Common myeloid progenitor, CD34-positive (primary cell): ENCODE measurements around the gene YPEL5.
A peak's percentile ranks its signal among the peaks of the same experiment; 100 is the strongest.

Source experiments
- CTCF ChIA-PET: fragments of 350-600 bp; sonication (Branson Sonifier 250); formaldehyde crosslinking; loops from one replicate; lab custom pipeline; 2021; ENCODE audit warnings: antibody characterized with exemption; lab: Charles Lee
- POLR2A ChIA-PET: fragments of 350-600 bp; sonication (Branson Sonifier 250); formaldehyde crosslinking; loops from one replicate; lab custom pipeline; 2021; ENCODE audit warnings: antibody characterized with exemption; lab: Charles Lee
- DNase-seq, 3 donors: peaks; one replicate each; pipeline versions ENCODE4 v3.0.0 to v3.0.0-alpha.2; 2013
- H3K27ac ChIP-seq, 2 experiments: 1 replicate in 1 of 2; 2 replicates in 1 of 2; pipeline ENCODE4 v1.7.0; 2013; ENCODE audit warnings: inconsistent platforms in 2 of 2, low read length in 2 of 2, mild to moderate bottlenecking in 2 of 2, low read depth in 1 of 2, moderate library complexity in 1 of 2; ENCODE audit not compliant: severe bottlenecking in 2 of 2, insufficient read depth in 1 of 2, poor library complexity in 1 of 2
- H3K27me3 ChIP-seq, 5 experiments: replicated peaks in 2 of 5; 1 replicate in 3 of 5; 2 replicates in 2 of 5; pipeline versions ENCODE4 v1.6.1 to v1.7.0; 2013; ENCODE audit warnings: low read length in 4 of 5, mild to moderate bottlenecking in 2 of 5, moderate library complexity in 2 of 5, inconsistent platforms in 1 of 5; ENCODE audit not compliant: insufficient read depth in 5 of 5, control insufficient read depth in 4 of 5
- H3K36me3 ChIP-seq, 4 experiments: 1 replicate in 2 of 4; 2 replicates in 2 of 4; pipeline versions ENCODE4 v1.6.1 to v1.7.0; 2013; ENCODE audit warnings: low read length in 3 of 4, control low read depth in 1 of 4, mild to moderate bottlenecking in 1 of 4; ENCODE audit not compliant: control insufficient read depth in 4 of 4, insufficient read depth in 4 of 4
- H3K4me1 ChIP-seq, 4 experiments: 1 replicate in 3 of 4; 2 replicates in 1 of 4; pipeline versions ENCODE4 v1.6.1 to v1.7.1; 2013; ENCODE audit warnings: low read length in 3 of 4, mild to moderate bottlenecking in 3 of 4, control low read depth in 1 of 4, inconsistent platforms in 1 of 4, moderate library complexity in 1 of 4; ENCODE audit not compliant: control insufficient read depth in 4 of 4, insufficient read depth in 4 of 4; ENCODE audit errors: control extremely low read depth in 1 of 4
- H3K4me3 ChIP-seq, 7 experiments: 1 replicate in 4 of 7; 2 replicates in 3 of 7; pipeline versions ENCODE4 v1.5.1 to v1.7.0; 2013; ENCODE audit warnings: mild to moderate bottlenecking in 7 of 7, low read length in 6 of 7, moderate library complexity in 6 of 7, inconsistent platforms in 2 of 7, low read depth in 2 of 7, control low read depth in 1 of 7; ENCODE audit not compliant: insufficient read depth in 4 of 7, control insufficient read depth in 1 of 7; ENCODE audit errors: extremely low read depth in 1 of 7
- H3K9me3 ChIP-seq, 5 experiments: 1 replicate in 4 of 5; 2 replicates in 1 of 5; pipeline versions ENCODE4 v1.6.1 to v1.7.1; 2013; ENCODE audit warnings: low read length in 4 of 5, mild to moderate bottlenecking in 2 of 5, inconsistent platforms in 1 of 5, low read depth in 1 of 5, moderate library complexity in 1 of 5; ENCODE audit not compliant: control insufficient read depth in 4 of 5, insufficient read depth in 2 of 5; ENCODE audit errors: control extremely low read depth in 1 of 5
- WGBS: methylation state at CpG from one replicate; pipeline ENCODE4 v1.1.5; 2013; ENCODE audit not compliant: insufficient coverage; 5-methylcytosine and 5-hydroxymethylcytosine counted together

Gene YPEL5

GRCh38 chr2:30161929-30162706, 15.3 kb downstream of the YPEL5 start:
- POLR2A ChIA-PET: interaction anchor here (0.9 to 1.2 kb wide), 2 partner anchors 9 to 14 kb away, joined by 3 read pairs; no protein-coding TSS in a partner anchor
- H3K36me3 ChIP-seq: peaks cover 8 to 34% (median 28%) of the 10 kb centered on the region in 4 experiments
- 92% methylated on average over 3 of the region's 7 CpGs for WGBS

GRCh38 chr2:30162806-30163205, 16.0 kb downstream of the YPEL5 start:
- H3K4me1 ChIP-seq: peaks cover 0 to 17% (median 0%) of the 10 kb centered on the region in 4 experiments
- H3K27ac ChIP-seq: no peak overlapping the region
- POLR2A ChIA-PET: interaction anchor here (0.9 kb wide), 1 partner anchor 10 kb away, joined by 3 read pairs; no protein-coding TSS in a partner anchor
- peak in 2 of 3 donors; percentile 59 to 72 for DNase-seq
- no peaks in the 10 kb centered on the region for H3K9me3 ChIP-seq
- 100% methylated on average over 2 of the region's 2 CpGs for WGBS
- CTCF ChIA-PET: interaction anchor here (0.8 to 13.7 kb wide), 4 partner anchors 11 to 546 kb away, joined by 3 to 312 read pairs (median 36); partner anchors contain the start of gene YPEL5
- H3K36me3 ChIP-seq: peaks cover 5 to 27% (median 21%) of the 10 kb centered on the region in 4 experiments
- H3K4me3 ChIP-seq: no peak overlapping the region
- no peaks in the 10 kb centered on the region for H3K27me3 ChIP-seq

More at GRCh38 chr2:30161929-30162706, 15.3 kb downstream of the YPEL5 start:
- no peak overlapping the region for H3K4me3 ChIP-seq
- H3K27me3 ChIP-seq: no peaks in the 10 kb centered on the region
- no peaks in the 10 kb centered on the region for H3K9me3 ChIP-seq
- CTCF ChIA-PET: interaction anchor here (0.8 to 13.7 kb wide), 5 partner anchors 12 to 546 kb away, joined by 3 to 312 read pairs (median 4); partner anchors contain the start of gene YPEL5
- no peak overlapping the region for H3K27ac ChIP-seq
- H3K4me1 ChIP-seq: peaks cover 0 to 17% (median 0%) of the 10 kb centered on the region in 4 experiments
- peak in 2 of 3 donors; percentile 42 to 55 for DNase-seq

- peak in 1 of 3 donors; percentile 33 for DNase-seq
- Histone ChIP-seq H3K4me3 (no peak overlapping the region), H3K4me1 (peaks cover 0 to 17% (median 0%) of the 10 kb centered on the region in 4 experiments), H3K27me3 (peaks cover 0 to 2% (median 0%) of the 10 kb centered on the region in 5 experiments), H3K27ac (no peak overlapping the region), H3K9me3 (no peaks in the 10 kb centered on the region), H3K36me3 (peaks cover 5 to 12% (median 7%) of the 10 kb centered on the region in 4 experiments)
- CTCF ChIA-PET: interaction anchor here (0.7 to 13.7 kb wide), 30 partner anchors 8 to 1097 kb away, joined by 3 to 312 read pairs (median 4); partner anchors contain the start of genes LBH and YPEL5
- POLR2A ChIA-PET: interaction anchor here (0.9 to 1.7 kb wide), 4 partner anchors 68 to 547 kb away, joined by 3 to 5 read pairs (median 4); partner anchors contain the start of gene LCLAT1
- WGBS: 61% methylated on average over 4 of the region's 7 CpGs
These were observed 17.5 kb downstream of the YPEL5 start for GRCh38 chr2:30164131-30164925.

- Histone ChIP-seq H3K9me3 (no peaks in the 10 kb centered on the region), H3K4me1 (peaks cover 0 to 14% (median 0%) of the 10 kb centered on the region in 4 experiments), H3K27ac (no peak overlapping the region), H3K36me3 (peaks cover 1 to 5% (median 2%) of the 10 kb centered on the region in 4 experiments), H3K27me3 (peaks cover 0 to 2% (median 0%) of the 10 kb centered on the region in 5 experiments), H3K4me3 (no peak overlapping the region)
- ChIA-PET CTCF (interaction anchor here (0.7 to 13.7 kb wide), 32 partner anchors 9 to 1168 kb away, joined by 3 to 312 read pairs (median 4); partner anchors contain the start of genes LBH and YPEL5), POLR2A (interaction anchor here (0.6 to 1.7 kb wide), 6 partner anchors 67 to 685 kb away, joined by 3 to 5 read pairs (median 3); partner anchors contain the start of gene LCLAT1)
- DNase-seq: peak; percentile 94 to 97 (median 97)
- 17% methylated on average over 6 of the region's 7 CpGs for WGBS
These were observed 18.3 kb downstream of the YPEL5 start for GRCh38 chr2:30165050-30165520.

- 100% methylated on average over 1 of the region's 4 CpGs for WGBS
These were observed 18.8 kb downstream of the YPEL5 start for GRCh38 chr2:30165617-30166016.

GRCh38 chr2:30172627-30173026, 25.8 kb downstream of the YPEL5 start:
- CTCF ChIA-PET: interaction anchor here (13.7 kb wide), 1 partner anchor 536 kb away, joined by 312 read pairs; no protein-coding TSS in a partner anchor
- Histone ChIP-seq H3K27ac (no peak overlapping the region), H3K27me3 (peaks cover 0 to 2% (median 0%) of the 10 kb centered on the region in 5 experiments), H3K9me3 (no peaks in the 10 kb centered on the region), H3K4me1 (no peaks in the 10 kb centered on the region), H3K36me3 (no peaks in the 10 kb centered on the region), H3K4me3 (no peak overlapping the region)
- peak in 1 of 3 donors; percentile 19 for DNase-seq
- 100% methylated on average over 1 of the region's 1 CpG for WGBS
- POLR2A ChIA-PET: no interaction called here

More at GRCh38 chr2:30165617-30166016, 18.8 kb downstream of the YPEL5 start:
- H3K36me3 ChIP-seq: no peaks in the 10 kb centered on the region
- CTCF ChIA-PET: interaction anchor here (0.7 to 13.7 kb wide), 16 partner anchors 9 to 1167 kb away, joined by 3 to 312 read pairs (median 9); partner anchors contain the start of genes LBH and YPEL5
- peaks cover 0 to 2% (median 0%) of the 10 kb centered on the region in 5 experiments for H3K27me3 ChIP-seq
- H3K27ac ChIP-seq: no peak overlapping the region
- no peak overlapping the region for H3K4me3 ChIP-seq
- POLR2A ChIA-PET: no interaction called here
- peaks cover 0 to 10% (median 0%) of the 10 kb centered on the region in 4 experiments for H3K4me1 ChIP-seq
- no peaks in the 10 kb centered on the region for H3K9me3 ChIP-seq
- DNase-seq: no peak
